ENCODE data around the gene LIX1. TPM values are rescaled to one million over a fixed set of nuclear protein-coding genes. Genes with fewer than 3 reads are reported as not detected.
"Not testable (repeated sequence)": the region's sequence is repeated elsewhere in the genome, so short reads cannot be mapped to it uniquely, and the experiment has no call there.

The LIX1 gene
- total RNA-seq, 3 donors from 2014 or later (not counting 1 experiment from before 2014, with no cell fraction given) = not detected

DNA sequence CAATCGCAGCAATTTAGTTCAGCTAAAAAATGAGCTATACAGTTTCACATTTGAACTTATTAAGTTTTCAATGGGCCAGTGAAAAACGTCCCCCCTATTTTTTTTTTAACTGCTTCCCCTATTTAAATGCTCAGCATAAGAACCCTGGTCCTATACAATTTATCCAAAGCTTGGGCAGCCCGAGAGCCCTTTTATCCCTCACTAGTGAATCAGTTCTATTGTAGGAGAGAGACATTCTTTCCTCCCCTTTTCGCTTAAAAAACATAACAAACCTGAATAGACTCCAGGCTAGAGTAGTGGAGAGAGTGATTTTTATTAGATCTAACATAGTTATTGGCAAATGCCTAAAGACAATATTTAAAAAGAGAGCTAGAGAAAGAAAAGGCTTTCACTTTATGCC, 1.4 kb downstream of the LIX1 start:
- H3K27me3 Mint-ChIP-seq (ENCODE audit: low read depth in 2 of 2) = peaks cover 20 to 30% of the 10 kb centered on the region in 2 donors
- intact Hi-C loops (cut with micrococcal nuclease) = no loop called here

DNA sequence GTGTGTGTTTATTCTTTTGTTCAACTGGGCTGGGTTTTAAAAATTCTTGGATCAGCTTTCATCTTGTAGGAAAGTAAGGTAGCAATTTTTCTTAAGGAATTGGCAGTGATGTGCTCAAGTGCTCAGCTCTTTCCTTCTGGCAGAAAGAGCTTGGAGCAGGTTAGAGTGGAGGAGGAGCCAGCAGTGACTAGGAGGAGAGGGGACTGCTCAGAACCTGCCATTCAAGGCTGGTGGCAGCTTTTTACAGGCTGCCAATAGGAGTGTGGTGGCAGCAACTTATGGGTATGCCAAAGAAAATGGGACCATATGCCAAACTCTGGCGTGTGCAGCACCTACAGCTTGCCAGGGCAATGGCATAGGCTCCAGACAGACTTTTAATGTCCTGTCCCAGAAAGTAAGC, 2.2 kb downstream of the LIX1 start:
- intact Hi-C loops (cut with micrococcal nuclease); DNase-seq; ATAC-seq; H3K9me3 ChIP-seq (ENCODE audit: control insufficient read depth, insufficient read depth, low read length); H3K9me3 Mint-ChIP-seq; H3K27ac ChIP-seq (ENCODE audit: low read length); H3K36me3 ChIP-seq (ENCODE audit: control insufficient read depth, insufficient read depth, low read length); H3K27me3 ChIP-seq (ENCODE audit: control insufficient read depth, insufficient read depth, low read length); H3K4me3 ChIP-seq (ENCODE audit: low read length); H3K36me3 Mint-ChIP-seq; H3K27ac Mint-ChIP-seq; H3K4me1 Mint-ChIP-seq; H3K4me3 Mint-ChIP-seq; H3K4me1 ChIP-seq (ENCODE audit: control insufficient read depth, insufficient read depth, low read length): not testable (repeated sequence)
- WGBS (ENCODE audit: insufficient coverage) = 78% methylated on average over 1 of the region's 1 CpG
- H3K27me3 Mint-ChIP-seq (ENCODE audit: low read depth in 2 of 2) = peaks cover 20 to 30% of the 10 kb centered on the region in 2 donors

More for the DNA sequence above, 1.4 kb downstream of the LIX1 start:
- H3K27ac Mint-ChIP-seq = no peak overlapping the region
- DNase-seq (no peak), ATAC-seq (no peak)
- H3K36me3 Mint-ChIP-seq = no peaks in the 10 kb centered on the region
- Histone ChIP-seq H3K27me3 (ENCODE audit: control insufficient read depth, insufficient read depth, low read length) (no peaks in the 10 kb centered on the region), H3K36me3 (ENCODE audit: control insufficient read depth, insufficient read depth, low read length) (no peaks in the 10 kb centered on the region), H3K27ac (ENCODE audit: low read length) (no peak overlapping the region), H3K4me1 (ENCODE audit: control insufficient read depth, insufficient read depth, low read length) (no peaks in the 10 kb centered on the region), H3K9me3 (ENCODE audit: control insufficient read depth, insufficient read depth, low read length) (no peaks in the 10 kb centered on the region), H3K4me3 (ENCODE audit: low read length) (no peak overlapping the region)
- TF ChIP-seq, protein P1, sequence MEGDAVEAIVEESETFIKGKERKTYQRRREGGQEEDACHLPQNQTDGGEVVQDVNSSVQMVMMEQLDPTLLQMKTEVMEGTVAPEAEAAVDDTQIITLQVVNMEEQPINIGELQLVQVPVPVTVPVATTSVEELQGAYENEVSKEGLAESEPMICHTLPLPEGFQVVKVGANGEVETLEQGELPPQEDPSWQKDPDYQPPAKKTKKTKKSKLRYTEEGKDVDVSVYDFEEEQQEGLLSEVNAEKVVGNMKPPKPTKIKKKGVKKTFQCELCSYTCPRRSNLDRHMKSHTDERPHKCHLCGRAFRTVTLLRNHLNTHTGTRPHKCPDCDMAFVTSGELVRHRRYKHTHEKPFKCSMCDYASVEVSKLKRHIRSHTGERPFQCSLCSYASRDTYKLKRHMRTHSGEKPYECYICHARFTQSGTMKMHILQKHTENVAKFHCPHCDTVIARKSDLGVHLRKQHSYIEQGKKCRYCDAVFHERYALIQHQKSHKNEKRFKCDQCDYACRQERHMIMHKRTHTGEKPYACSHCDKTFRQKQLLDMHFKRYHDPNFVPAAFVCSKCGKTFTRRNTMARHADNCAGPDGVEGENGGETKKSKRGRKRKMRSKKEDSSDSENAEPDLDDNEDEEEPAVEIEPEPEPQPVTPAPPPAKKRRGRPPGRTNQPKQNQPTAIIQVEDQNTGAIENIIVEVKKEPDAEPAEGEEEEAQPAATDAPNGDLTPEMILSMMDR (IDR thresholded peaks at IDR 0.05) = no peak
- H3K4me3 Mint-ChIP-seq = no peak overlapping the region
- 61% methylated on average over 2 of the region's 4 CpGs for WGBS (ENCODE audit: insufficient coverage)
- no peaks in the 10 kb centered on the region for H3K4me1 Mint-ChIP-seq
- H3K9me3 Mint-ChIP-seq = no peaks in the 10 kb centered on the region

DNA sequence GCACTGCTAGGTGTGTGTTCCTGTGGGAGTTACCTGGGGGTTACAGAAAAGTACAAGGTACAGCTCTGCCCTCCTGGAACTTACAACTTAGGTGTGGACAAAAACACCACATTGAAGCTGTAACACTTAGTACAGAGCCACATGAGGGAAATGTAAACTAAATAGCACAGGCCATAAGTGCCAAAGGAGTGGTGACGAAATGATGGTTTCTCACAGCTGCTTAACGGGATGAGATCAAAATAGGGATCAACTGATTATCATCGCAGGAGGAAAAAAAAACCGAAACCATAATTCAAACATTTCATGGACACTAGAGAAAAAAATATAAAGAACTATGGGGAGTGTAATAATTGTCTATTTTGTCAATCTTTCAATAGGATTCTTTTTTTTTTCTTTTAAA, 5.9 kb downstream of the LIX1 start:
- Mint-ChIP-seq H3K4me1 (no peaks in the 10 kb centered on the region), H3K9me3 (no peaks in the 10 kb centered on the region), H3K27me3 (ENCODE audit: low read depth in 2 of 2) (peaks cover 22 to 37% of the 10 kb centered on the region in 2 donors), H3K4me3 (no peak overlapping the region), H3K36me3 (no peaks in the 10 kb centered on the region), H3K27ac (no peak overlapping the region)
- WGBS (ENCODE audit: insufficient coverage) = 97% methylated on average over 2 of the region's 4 CpGs
- no peaks in the 10 kb centered on the region for H3K4me1 ChIP-seq (ENCODE audit: control insufficient read depth, insufficient read depth, low read length)
- H3K4me3 ChIP-seq (ENCODE audit: low read length) = no peak overlapping the region
- no peak overlapping the region for H3K27ac ChIP-seq (ENCODE audit: low read length)
- TF ChIP-seq, protein P1 (IDR thresholded peaks at IDR 0.05) = no peak
- intact Hi-C loops (cut with micrococcal nuclease) = no loop called here
- ATAC-seq (no peak), DNase-seq (no peak)
- no peaks in the 10 kb centered on the region for H3K36me3 ChIP-seq (ENCODE audit: control insufficient read depth, insufficient read depth, low read length)
- no peaks in the 10 kb centered on the region for H3K27me3 ChIP-seq (ENCODE audit: control insufficient read depth, insufficient read depth, low read length)
- H3K9me3 ChIP-seq (ENCODE audit: control insufficient read depth, insufficient read depth, low read length) = no peaks in the 10 kb centered on the region

DNA sequence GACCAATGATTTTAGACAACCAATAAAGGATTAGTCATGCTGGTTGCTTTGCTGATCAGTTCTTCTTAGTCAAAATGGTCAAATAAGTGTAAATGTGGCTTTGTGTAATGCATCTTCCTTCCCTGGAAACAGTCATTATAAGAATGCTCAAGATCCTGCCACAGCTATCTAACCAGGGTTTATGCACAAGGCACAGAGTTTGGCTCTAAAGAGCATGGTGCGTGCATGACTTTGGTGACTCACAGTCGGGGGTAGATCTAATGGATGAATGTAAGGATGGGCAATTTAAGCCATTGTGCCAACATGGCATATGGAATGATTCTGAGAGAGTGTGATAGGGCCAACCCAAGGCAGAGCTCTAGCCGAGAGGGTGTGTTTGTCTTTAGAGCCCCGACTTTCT, 6.5 kb downstream of the LIX1 start:
- Histone ChIP-seq H3K27me3 (ENCODE audit: control insufficient read depth, insufficient read depth, low read length) (no peaks in the 10 kb centered on the region), H3K4me1 (ENCODE audit: control insufficient read depth, insufficient read depth, low read length) (no peaks in the 10 kb centered on the region), H3K27ac (ENCODE audit: low read length) (no peak overlapping the region), H3K36me3 (ENCODE audit: control insufficient read depth, insufficient read depth, low read length) (no peaks in the 10 kb centered on the region), H3K4me3 (ENCODE audit: low read length) (no peak overlapping the region), H3K9me3 (ENCODE audit: control insufficient read depth, insufficient read depth, low read length) (no peaks in the 10 kb centered on the region)
- no peak overlapping the region for H3K4me3 Mint-ChIP-seq
- TF ChIP-seq, protein P1 (IDR thresholded peaks at IDR 0.05) = no peak
- no peak overlapping the region for H3K27ac Mint-ChIP-seq
- no peaks in the 10 kb centered on the region for H3K4me1 Mint-ChIP-seq
- H3K9me3 Mint-ChIP-seq = no peaks in the 10 kb centered on the region
- H3K27me3 Mint-ChIP-seq (ENCODE audit: low read depth in 2 of 2) = peaks cover 19 to 34% of the 10 kb centered on the region in 2 donors
- intact Hi-C loops (cut with micrococcal nuclease) = no loop called here
- 86% methylated on average over 4 of the region's 4 CpGs for WGBS (ENCODE audit: insufficient coverage)
- ATAC-seq = no peak
- DNase-seq = no peak
- no peaks in the 10 kb centered on the region for H3K36me3 Mint-ChIP-seq
